GM18519 (cell line): ENCODE results near the gene COL26A1.

ENCODE experiments used
- ATAC-seq: cut with Tn5 transposase; IDR thresholded peaks from one replicate; pipeline ENCODE4 v1.9.1; 2021; ENCODE audit warnings: mild to moderate bottlenecking, moderate library complexity; ENCODE audit not compliant: unreplicated experiment, low FRiP score

The COL26A1 gene

GRCh38 chr7:101368422-101369165 lies 5.9 kb downstream of the COL26A1 start:
- ATAC-seq, result no peak

GRCh38 chr7:101370836-101371235 lies 8.2 kb downstream of the COL26A1 start:
- ATAC-seq, result no peak

- ATAC-seq, result no peak
These were observed 11.3 kb downstream of the COL26A1 start for GRCh38 chr7:101373812-101374614.

GRCh38 chr7:101374990-101375389 lies 12.3 kb downstream of the COL26A1 start:
- ATAC-seq, result no peak

- ATAC-seq, result no peak
These were observed 13.9 kb downstream of the COL26A1 start for GRCh38 chr7:101376601-101377000.

GRCh38 chr7:101377189-101377736 lies 14.6 kb downstream of the COL26A1 start:
- ATAC-seq, result no peak

GRCh38 chr7:101378751-101379174 lies 16.1 kb downstream of the COL26A1 start:
- ATAC-seq, result no peak

GRCh38 chr7:101379302-101379701 lies 16.6 kb downstream of the COL26A1 start:
- ATAC-seq, result no peak

- no peak for ATAC-seq
These were observed 19.0 kb downstream of the COL26A1 start for GRCh38 chr7:101381549-101382111.

- no peak for ATAC-seq
These were observed 20.3 kb downstream of the COL26A1 start for GRCh38 chr7:101382937-101383336.

- ATAC-seq, result no peak
These were observed 23.5 kb downstream of the COL26A1 start for GRCh38 chr7:101386177-101386557.

- ATAC-seq, result no peak
These were observed 24.0 kb downstream of the COL26A1 start for GRCh38 chr7:101386558-101387231.

- ATAC-seq, result no peak
These were observed 28.2 kb downstream of the COL26A1 start for GRCh38 chr7:101390901-101391301.

- ATAC-seq, result no peak
These were observed 29.3 kb downstream of the COL26A1 start for GRCh38 chr7:101391991-101392390.

- ATAC-seq, result no peak
These were observed 31.2 kb downstream of the COL26A1 start for GRCh38 chr7:101393865-101394264.

- no peak for ATAC-seq
These were observed 32.7 kb downstream of the COL26A1 start for GRCh38 chr7:101395376-101395775.

GRCh38 chr7:101397243-101397642 lies 34.6 kb downstream of the COL26A1 start:
- no peak for ATAC-seq

- ATAC-seq, result no peak
These were observed 35.2 kb downstream of the COL26A1 start for GRCh38 chr7:101397770-101398324.

- no peak for ATAC-seq
These were observed 36.0 kb downstream of the COL26A1 start for GRCh38 chr7:101398396-101399289.
